Ishikawa (cell line): Measurements from ENCODE around the gene PTPN14.

Experiments used
- CEBPB ChIP-seq: IDR thresholded peaks from 2 replicates; pipeline ENCODE4 v1.6.1; 2012
- MAX ChIP-seq: IDR thresholded peaks from 2 replicates; pipeline ENCODE4 v1.6.1; 2012
- RAD21 ChIP-seq: IDR thresholded peaks from 2 replicates; pipeline ENCODE4 v1.6.1; 2012; ENCODE audit warnings: low read depth
- TAF1 ChIP-seq: IDR thresholded peaks from 2 replicates; pipeline ENCODE4 v1.6.1; 2012; ENCODE audit warnings: low read depth, mild to moderate bottlenecking
- YY1 ChIP-seq: IDR thresholded peaks from 2 replicates; pipeline ENCODE4 v1.6.1; 2012; ENCODE audit warnings: low read depth

- no peak for TF ChIP-seq TAF1
- no peak for TF ChIP-seq MAX
- no peak for TF ChIP-seq YY1
- TF ChIP-seq RAD21: no peak
- no peak for TF ChIP-seq CEBPB
Observed at GRCh38 chr1:214455479-214455878, 95.9 kb downstream of the PTPN14 start.
